ENCODE data around the gene CATSPERZ. TPM values are rescaled to one million over a fixed set of nuclear protein-coding genes. Genes with fewer than 3 reads are reported as not detected.

Gene CATSPERZ
- total and polyA plus RNA-seq, 2 of the 13 experiments (the other 11 are each of a cell fraction or from before 2014, with no cell fraction given): 0.22 to 0.48 TPM

DNA sequence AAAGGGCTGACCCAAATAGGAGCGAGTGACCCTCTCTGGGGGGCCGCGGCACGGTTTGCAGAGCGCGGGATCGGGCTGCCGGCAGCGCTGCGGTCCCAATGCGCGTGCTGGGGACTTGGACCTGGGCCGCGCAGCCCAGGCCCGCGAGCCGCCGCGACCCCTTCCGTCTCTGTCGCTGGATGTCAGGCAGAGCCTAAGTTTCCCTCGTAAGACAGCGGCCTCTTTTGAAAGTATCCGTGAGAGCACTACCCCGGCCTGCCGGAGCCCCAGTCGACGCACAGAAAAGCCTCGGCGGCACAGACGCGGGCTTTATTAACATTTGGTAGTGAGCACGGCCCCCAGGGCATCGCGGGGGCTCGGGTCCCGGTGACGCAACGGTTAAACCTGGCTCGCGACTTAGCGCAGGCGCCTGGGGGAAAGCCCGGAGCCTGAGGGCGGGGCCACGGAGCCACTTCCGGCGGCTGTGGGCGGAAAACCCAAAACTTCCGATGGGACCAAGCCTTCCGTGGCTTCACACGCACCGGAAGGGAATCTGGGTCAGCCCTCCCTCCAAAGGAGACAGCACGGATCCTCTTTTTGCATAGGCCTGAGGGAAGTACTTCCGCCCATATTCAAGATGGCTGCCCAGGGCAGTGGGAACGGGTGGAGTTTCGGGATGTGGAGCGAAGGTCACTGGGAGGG lies 30.5 kb upstream of the CATSPERZ start (continued):
- TF ChIP-seq ZNF317 (CRISPR knock-in tag; IDR thresholded peaks at IDR 0.05) (0 out of 2 replicates have a peak, but pooled peaks have one; percentile 14), KDM5A (IDR thresholded peaks at IDR 0.05; ENCODE audit: borderline replicate concordance, low read length) (no peak; the same call in 1 of the 2 replicates), GABPB1 (CRISPR knock-in tag; IDR thresholded peaks at IDR 0.05) (peak; percentile 98), SYNCRIP (IDR thresholded peaks at IDR 0.05; ENCODE audit: insufficient read depth, low read depth, low read length) (no peak), RFXANK (CRISPR knock-in tag; IDR thresholded peaks at IDR 0.05) (no peak), MED8 (CRISPR knock-in tag; IDR thresholded peaks at IDR 0.05; ENCODE audit: insufficient replicate concordance) (no peak), DNMT3B (CRISPR knock-in tag; conservative IDR thresholded peaks at IDR 0.05) (0 out of 2 replicates have a peak, but pooled peaks have one; percentile 16), JARID2 (CRISPR knock-in tag; IDR thresholded peaks at IDR 0.05; ENCODE audit: insufficient replicate concordance) (no peak), ZNF75D (CRISPR knock-in tag; IDR thresholded peaks at IDR 0.05; ENCODE audit: borderline replicate concordance) (no peak), ZNF274 (CRISPR knock-in tag; IDR thresholded peaks at IDR 0.05) (no peak), ZNF431 (CRISPR knock-in tag; IDR thresholded peaks at IDR 0.05; ENCODE audit: borderline replicate concordance, low read depth) (no peak), ZNF136 (CRISPR knock-in tag; IDR thresholded peaks at IDR 0.05; ENCODE audit: low read depth) (no peak), FOXP4 (CRISPR knock-in tag; IDR thresholded peaks at IDR 0.05) (peak; percentile 43; the same call in 1 of the 2 replicates), SP5 (CRISPR knock-in tag; IDR thresholded peaks at IDR 0.05; ENCODE audit: borderline replicate concordance, low read depth) (peak; percentile 88), HHEX (CRISPR knock-in tag; IDR thresholded peaks at IDR 0.05) (no peak), TBL1XR1 (IDR thresholded peaks at IDR 0.05; ENCODE audit: borderline replicate concordance, low read length, partially characterized antibody) (peak; percentile 45), HNRNPK (IDR thresholded peaks at IDR 0.05; ENCODE audit: low read depth, low read length, poor library complexity, severe bottlenecking) (no peak), ZNF557 (CRISPR knock-in tag; IDR thresholded peaks at IDR 0.05) (peak; percentile 49; the same call in 1 of the 2 replicates), HMGA1 (CRISPR knock-in tag; conservative IDR thresholded peaks at IDR 0.05) (no peak), ARID3A (IDR thresholded peaks at IDR 0.05; ENCODE audit: low read depth, low read length) (no peak), RARG (CRISPR knock-in tag; IDR thresholded peaks at IDR 0.05; ENCODE audit: low read depth) (no peak), ZNF382 (CRISPR knock-in tag; IDR thresholded peaks at IDR 0.05; ENCODE audit: borderline replicate concordance) (no peak)
- TF ChIP-seq, protein P1, sequence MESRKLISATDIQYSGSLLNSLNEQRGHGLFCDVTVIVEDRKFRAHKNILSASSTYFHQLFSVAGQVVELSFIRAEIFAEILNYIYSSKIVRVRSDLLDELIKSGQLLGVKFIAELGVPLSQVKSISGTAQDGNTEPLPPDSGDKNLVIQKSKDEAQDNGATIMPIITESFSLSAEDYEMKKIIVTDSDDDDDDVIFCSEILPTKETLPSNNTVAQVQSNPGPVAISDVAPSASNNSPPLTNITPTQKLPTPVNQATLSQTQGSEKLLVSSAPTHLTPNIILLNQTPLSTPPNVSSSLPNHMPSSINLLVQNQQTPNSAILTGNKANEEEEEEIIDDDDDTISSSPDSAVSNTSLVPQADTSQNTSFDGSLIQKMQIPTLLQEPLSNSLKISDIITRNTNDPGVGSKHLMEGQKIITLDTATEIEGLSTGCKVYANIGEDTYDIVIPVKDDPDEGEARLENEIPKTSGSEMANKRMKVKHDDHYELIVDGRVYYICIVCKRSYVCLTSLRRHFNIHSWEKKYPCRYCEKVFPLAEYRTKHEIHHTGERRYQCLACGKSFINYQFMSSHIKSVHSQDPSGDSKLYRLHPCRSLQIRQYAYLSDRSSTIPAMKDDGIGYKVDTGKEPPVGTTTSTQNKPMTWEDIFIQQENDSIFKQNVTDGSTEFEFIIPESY (CRISPR knock-in tag; IDR thresholded peaks at IDR 0.05): no peak; the same call in 1 of the 2 replicates
- TF ChIP-seq, protein P2, sequence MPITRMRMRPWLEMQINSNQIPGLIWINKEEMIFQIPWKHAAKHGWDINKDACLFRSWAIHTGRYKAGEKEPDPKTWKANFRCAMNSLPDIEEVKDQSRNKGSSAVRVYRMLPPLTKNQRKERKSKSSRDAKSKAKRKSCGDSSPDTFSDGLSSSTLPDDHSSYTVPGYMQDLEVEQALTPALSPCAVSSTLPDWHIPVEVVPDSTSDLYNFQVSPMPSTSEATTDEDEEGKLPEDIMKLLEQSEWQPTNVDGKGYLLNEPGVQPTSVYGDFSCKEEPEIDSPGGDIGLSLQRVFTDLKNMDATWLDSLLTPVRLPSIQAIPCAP (CRISPR knock-in tag; IDR thresholded peaks at IDR 0.05; ENCODE audit: low read depth): no peak

Data from HepG2 (cell line).